ENCODE results near the gene LRRC4C. TPM values are rescaled to one million over a fixed set of nuclear protein-coding genes. Genes with fewer than 3 reads are reported as not detected.

The LRRC4C gene
- total RNA-seq, 1 donor from 2014 or later = 1.2 TPM

GRCh38 chr11:41256041-41256440 is 203.4 kb downstream of the LRRC4C start:
- no peak overlapping the region for H3K27ac Mint-ChIP-seq (ENCODE audit: unreplicated experiment)
- no peaks in the 10 kb centered on the region for H3K9me3 Mint-ChIP-seq (ENCODE audit: unreplicated experiment)
- H3K4me1 Mint-ChIP-seq (ENCODE audit: unreplicated experiment) = peaks cover 4% of the 10 kb centered on the region
- no peak overlapping the region for H3K4me3 Mint-ChIP-seq (ENCODE audit: unreplicated experiment)
- no peaks in the 10 kb centered on the region for H3K36me3 Mint-ChIP-seq (ENCODE audit: low read depth, unreplicated experiment)
- no peaks in the 10 kb centered on the region for H3K27me3 Mint-ChIP-seq (ENCODE audit: unreplicated experiment)
- no peak for TF ChIP-seq CTCF (IDR thresholded peaks at IDR 0.05; ENCODE audit: unreplicated experiment)
- no peak for DNase-seq (ENCODE audit: low spot score)

- H3K9me3 Mint-ChIP-seq (ENCODE audit: unreplicated experiment) = no peaks in the 10 kb centered on the region
- no peak overlapping the region for H3K4me3 Mint-ChIP-seq (ENCODE audit: unreplicated experiment)
- H3K4me1 Mint-ChIP-seq (ENCODE audit: unreplicated experiment) = peaks cover 4% of the 10 kb centered on the region
- no peak overlapping the region for H3K27ac Mint-ChIP-seq (ENCODE audit: unreplicated experiment)
- no peaks in the 10 kb centered on the region for H3K36me3 Mint-ChIP-seq (ENCODE audit: low read depth, unreplicated experiment)
- no peaks in the 10 kb centered on the region for H3K27me3 Mint-ChIP-seq (ENCODE audit: unreplicated experiment)
- no peak for TF ChIP-seq CTCF (IDR thresholded peaks at IDR 0.05; ENCODE audit: unreplicated experiment)
- no peak for DNase-seq (ENCODE audit: low spot score)
Measured at GRCh38 chr11:41254966-41255365, 204.5 kb downstream of the LRRC4C start.

GRCh38 chr11:41250408-41250935 is 209.0 kb downstream of the LRRC4C start:
- Mint-ChIP-seq H3K27ac (ENCODE audit: unreplicated experiment) (no peak overlapping the region), H3K27me3 (ENCODE audit: unreplicated experiment) (no peaks in the 10 kb centered on the region), H3K4me3 (ENCODE audit: unreplicated experiment) (no peak overlapping the region), H3K36me3 (ENCODE audit: low read depth, unreplicated experiment) (no peaks in the 10 kb centered on the region), H3K4me1 (ENCODE audit: unreplicated experiment) (no peaks in the 10 kb centered on the region), H3K9me3 (ENCODE audit: unreplicated experiment) (peaks cover 7% of the 10 kb centered on the region)
- no peak for TF ChIP-seq CTCF (IDR thresholded peaks at IDR 0.05; ENCODE audit: unreplicated experiment)
- DNase-seq (ENCODE audit: low spot score) = no peak

GRCh38 chr11:41247621-41248020 is 211.8 kb downstream of the LRRC4C start:
- no peak for DNase-seq (ENCODE audit: low spot score)
- H3K27ac Mint-ChIP-seq (ENCODE audit: unreplicated experiment) = no peak overlapping the region
- TF ChIP-seq CTCF (IDR thresholded peaks at IDR 0.05; ENCODE audit: unreplicated experiment) = no peak
- H3K4me3 Mint-ChIP-seq (ENCODE audit: unreplicated experiment) = no peak overlapping the region
- H3K9me3 Mint-ChIP-seq (ENCODE audit: unreplicated experiment) = peaks cover 7% of the 10 kb centered on the region
- H3K36me3 Mint-ChIP-seq (ENCODE audit: low read depth, unreplicated experiment) = no peaks in the 10 kb centered on the region
- no peaks in the 10 kb centered on the region for H3K27me3 Mint-ChIP-seq (ENCODE audit: unreplicated experiment)
- H3K4me1 Mint-ChIP-seq (ENCODE audit: unreplicated experiment) = no peaks in the 10 kb centered on the region

- no peak for DNase-seq (ENCODE audit: low spot score)
- no peak for TF ChIP-seq CTCF (IDR thresholded peaks at IDR 0.05; ENCODE audit: unreplicated experiment)
- Mint-ChIP-seq H3K4me3 (ENCODE audit: unreplicated experiment) (no peak overlapping the region), H3K4me1 (ENCODE audit: unreplicated experiment) (no peaks in the 10 kb centered on the region), H3K36me3 (ENCODE audit: low read depth, unreplicated experiment) (no peaks in the 10 kb centered on the region), H3K9me3 (ENCODE audit: unreplicated experiment) (peaks cover 7% of the 10 kb centered on the region), H3K27me3 (ENCODE audit: unreplicated experiment) (no peaks in the 10 kb centered on the region), H3K27ac (ENCODE audit: unreplicated experiment) (no peak overlapping the region)
Measured at GRCh38 chr11:41246399-41246745, 213.1 kb downstream of the LRRC4C start.
